NCI-H345 (cell line): Measurements from ENCODE around the gene KRT2.

Experiments used
- DNase-seq: peaks from one replicate; lab custom pipeline; 2025; lab: John Stamatoyannopoulos, UW

KRT2 gene

GRCh38 chr12:52637299-52637698 is 14.7 kb downstream of the KRT2 start:
- DNase-seq = no peak

DNA sequence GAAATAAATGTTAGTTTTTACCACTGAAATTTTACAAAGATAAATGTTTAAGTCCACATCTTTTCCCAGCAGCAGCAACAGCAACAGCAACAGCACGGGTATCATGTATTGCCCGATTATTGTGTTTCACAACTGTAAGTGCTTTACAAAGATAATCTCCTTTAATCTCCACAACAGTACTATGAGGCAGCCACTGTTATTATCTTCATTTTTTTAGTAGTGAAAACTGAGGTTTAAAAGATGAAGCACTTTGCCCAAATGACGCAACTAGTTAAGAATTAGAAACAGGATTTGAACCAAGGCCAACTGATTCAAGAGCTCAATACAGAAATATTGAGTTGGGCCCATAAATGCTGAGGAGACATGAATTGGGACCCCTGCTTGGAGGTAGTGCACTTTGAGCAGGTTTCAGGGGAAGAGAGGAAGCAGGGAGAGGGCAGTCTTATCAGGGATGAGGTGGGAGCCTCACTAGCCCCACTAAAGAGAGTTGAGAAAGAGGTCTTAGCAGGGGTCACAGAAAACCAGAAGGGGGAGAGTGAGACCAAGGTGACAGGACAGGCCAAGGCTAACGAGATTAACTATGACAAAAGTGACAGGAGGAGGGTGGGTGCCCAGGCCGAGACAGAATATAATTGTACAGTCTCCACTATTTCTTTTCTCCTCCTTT is 15.3 kb downstream of the KRT2 start:
- no peak for DNase-seq

GRCh38 chr12:52636189-52636588 is 15.8 kb downstream of the KRT2 start:
- no peak for DNase-seq

GRCh38 chr12:52634266-52635056 is 17.6 kb downstream of the KRT2 start:
- peak; percentile 52 for DNase-seq

DNA sequence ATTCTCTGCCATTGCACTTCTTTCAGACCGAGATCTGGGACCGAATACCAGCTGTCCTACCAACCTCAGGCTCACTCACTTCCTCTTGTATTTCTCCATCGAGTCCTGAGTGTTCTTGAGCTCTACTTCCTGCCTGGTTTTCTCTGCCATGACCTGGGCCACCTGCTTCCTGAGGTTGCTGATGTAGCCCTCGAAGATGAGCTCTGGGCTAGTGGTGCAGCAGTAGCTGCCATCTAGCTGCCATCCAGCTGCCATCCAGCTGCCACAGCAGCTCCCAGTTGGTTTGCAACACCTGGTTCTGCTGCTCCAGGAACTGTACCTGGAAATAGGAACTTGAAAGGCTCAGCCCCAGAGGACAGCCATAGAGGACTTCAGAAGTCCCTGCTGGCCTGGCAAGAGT is 18.6 kb downstream of the KRT2 start:
- no peak for DNase-seq

- no peak for DNase-seq
These were observed 19.4 kb downstream of the KRT2 start for GRCh38 chr12:52632656-52633055.

- DNase-seq = no peak
These were observed 20.1 kb downstream of the KRT2 start for GRCh38 chr12:52631676-52632459.

DNA sequence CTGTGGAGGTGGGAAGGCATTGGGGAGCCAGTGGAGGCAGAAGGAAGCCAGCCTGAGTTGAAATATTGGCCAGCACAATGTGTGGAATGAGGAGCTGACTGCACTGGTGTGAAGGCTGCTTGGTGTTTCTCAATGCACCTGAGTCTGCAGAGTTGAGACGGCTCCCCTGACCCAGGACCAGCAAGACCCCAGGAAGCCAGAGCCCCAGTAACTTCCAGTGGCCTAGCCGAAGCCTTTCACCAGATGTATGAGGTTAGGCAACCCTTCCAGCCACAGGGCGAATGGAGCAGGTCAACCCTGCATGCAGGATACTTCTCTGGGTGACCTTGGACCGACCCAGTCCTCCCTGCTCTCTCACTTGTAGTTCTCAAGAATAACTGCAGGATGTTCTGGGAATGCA is 20.7 kb downstream of the KRT2 start:
- DNase-seq = no peak

DNA sequence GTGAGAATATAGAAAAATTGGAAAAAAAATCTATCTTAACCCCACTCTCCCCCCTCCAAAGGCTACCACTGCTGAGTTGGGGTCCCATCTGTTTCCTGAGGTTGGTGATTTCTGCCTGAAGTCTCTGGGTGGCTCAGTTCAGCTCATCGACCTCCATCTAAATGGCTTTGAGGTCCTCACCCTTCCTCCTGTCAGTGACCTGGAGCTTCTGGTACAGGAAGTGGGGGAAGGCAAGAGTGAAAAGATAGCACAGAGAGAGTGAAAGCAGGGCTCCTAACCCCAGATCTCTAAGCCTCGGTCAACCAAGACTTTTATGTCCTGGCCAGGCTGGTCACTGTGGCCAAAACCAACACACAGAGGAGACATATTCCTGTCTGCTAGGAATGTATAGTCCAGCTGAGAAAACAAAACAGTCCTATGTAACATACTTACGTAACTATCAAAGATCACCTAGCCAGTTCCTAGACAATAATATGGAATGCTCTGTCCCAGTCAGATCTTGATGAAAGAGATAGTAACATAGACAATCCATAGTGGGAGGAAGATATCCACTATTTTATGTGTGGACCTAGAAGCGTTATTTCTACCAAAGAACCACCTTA is 21.3 kb downstream of the KRT2 start:
- DNase-seq = no peak

GRCh38 chr12:52630008-52630500 is 22.0 kb downstream of the KRT2 start:
- no peak for DNase-seq

- DNase-seq = no peak
These were observed 22.6 kb downstream of the KRT2 start for GRCh38 chr12:52629281-52630007.

- DNase-seq = no peak
These were observed 23.2 kb downstream of the KRT2 start for GRCh38 chr12:52628841-52629240.

GRCh38 chr12:52628111-52628507 is 23.9 kb downstream of the KRT2 start:
- DNase-seq = no peak

DNA sequence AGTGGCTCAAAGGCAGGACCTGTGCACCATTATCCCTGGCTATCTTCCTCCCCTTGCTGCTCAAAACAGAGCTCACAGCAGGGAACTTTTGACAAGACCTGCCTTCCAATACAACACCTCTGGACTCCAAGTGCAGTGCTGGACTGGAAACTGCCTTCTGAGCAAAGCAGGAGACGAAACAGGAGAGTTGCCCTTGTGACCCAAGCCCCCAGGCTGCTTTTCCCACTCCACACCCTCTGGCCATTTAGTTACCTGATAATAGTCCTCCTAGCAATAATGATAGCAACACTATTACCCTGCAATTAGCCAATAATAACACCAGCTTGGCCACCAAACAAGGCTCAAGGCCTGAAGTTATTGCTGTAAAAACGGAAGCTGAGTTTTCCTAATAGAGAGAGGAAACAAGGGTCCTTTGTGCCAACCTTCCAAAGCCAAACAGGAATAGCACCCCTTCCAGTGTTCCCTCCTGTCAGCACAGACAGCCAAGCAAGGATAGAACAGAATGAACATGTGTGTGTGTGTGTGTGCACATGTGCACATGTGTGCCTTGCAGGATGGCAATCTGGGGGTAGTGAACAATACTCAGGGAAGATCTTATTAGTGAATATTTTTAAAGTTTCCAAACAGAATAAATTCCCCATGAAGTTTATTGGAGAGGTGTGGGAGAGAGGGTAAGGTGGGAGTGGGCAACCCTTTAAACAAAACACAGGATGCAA is 24.5 kb downstream of the KRT2 start:
- DNase-seq = no peak

- no peak for DNase-seq
These were observed 29.7 kb downstream of the KRT2 start for GRCh38 chr12:52622349-52622748.

- DNase-seq = no peak
These were observed 33.1 kb downstream of the KRT2 start for GRCh38 chr12:52618866-52619265.

GRCh38 chr12:52618216-52618615 is 33.8 kb downstream of the KRT2 start, which contains the start of gene KRT73:
Gene KRT73 (minus strand): TSS chr12:52618559. CDS start chr12:52618524, 35 bp downstream.
- no peak for DNase-seq

- DNase-seq = no peak
These were observed 34.6 kb downstream of the KRT2 start for GRCh38 chr12:52617403-52617785.

DNA sequence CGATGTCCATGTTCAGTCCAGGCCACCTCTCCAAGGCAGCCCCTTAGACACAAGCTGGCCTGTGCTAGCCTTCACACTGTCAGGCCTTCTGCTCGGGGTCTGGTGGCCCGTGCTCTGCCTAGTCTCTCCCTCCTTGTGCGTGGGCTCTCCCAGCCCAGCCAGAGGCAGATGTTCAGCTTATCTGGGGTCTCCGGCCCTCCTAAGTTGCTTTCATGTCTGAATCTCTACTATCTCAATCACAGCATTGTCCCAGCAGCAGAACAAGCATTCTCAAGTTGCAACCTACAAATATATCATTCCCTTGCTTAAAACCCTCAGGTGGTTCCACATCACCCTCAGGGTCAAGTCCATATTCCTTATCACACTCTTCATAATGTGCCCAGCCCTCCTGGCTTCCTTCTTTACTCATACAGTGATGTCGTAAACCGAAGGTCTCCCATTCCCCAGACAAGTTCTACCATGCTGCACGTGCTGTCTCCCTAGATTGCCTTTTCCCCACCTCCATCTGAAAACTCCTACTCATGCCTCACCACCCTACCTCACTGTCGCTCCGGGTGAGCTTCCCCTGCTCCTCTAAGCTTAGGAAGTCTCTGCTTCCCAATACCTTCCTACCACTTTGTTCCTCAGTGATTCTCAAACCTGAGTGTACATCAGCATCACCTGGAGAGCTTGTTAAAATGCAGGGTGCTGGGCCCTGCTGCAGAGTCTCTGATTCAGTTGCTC is 35.2 kb downstream of the KRT2 start:
- no peak for DNase-seq

- no peak for DNase-seq
These were observed 36.1 kb downstream of the KRT2 start for GRCh38 chr12:52615912-52616311.
